ENCODE results near the gene STX17. TPM values are rescaled to one million over a fixed set of nuclear protein-coding genes. Genes with fewer than 3 reads are reported as not detected.
"Not testable (repeated sequence)": the region's sequence is repeated elsewhere in the genome, so short reads cannot be mapped to it uniquely, and the experiment has no call there.

Gene STX17
- total RNA-seq, result 10 to 100 TPM; 10.0 to 37.2 (median 17.6) TPM

DNA sequence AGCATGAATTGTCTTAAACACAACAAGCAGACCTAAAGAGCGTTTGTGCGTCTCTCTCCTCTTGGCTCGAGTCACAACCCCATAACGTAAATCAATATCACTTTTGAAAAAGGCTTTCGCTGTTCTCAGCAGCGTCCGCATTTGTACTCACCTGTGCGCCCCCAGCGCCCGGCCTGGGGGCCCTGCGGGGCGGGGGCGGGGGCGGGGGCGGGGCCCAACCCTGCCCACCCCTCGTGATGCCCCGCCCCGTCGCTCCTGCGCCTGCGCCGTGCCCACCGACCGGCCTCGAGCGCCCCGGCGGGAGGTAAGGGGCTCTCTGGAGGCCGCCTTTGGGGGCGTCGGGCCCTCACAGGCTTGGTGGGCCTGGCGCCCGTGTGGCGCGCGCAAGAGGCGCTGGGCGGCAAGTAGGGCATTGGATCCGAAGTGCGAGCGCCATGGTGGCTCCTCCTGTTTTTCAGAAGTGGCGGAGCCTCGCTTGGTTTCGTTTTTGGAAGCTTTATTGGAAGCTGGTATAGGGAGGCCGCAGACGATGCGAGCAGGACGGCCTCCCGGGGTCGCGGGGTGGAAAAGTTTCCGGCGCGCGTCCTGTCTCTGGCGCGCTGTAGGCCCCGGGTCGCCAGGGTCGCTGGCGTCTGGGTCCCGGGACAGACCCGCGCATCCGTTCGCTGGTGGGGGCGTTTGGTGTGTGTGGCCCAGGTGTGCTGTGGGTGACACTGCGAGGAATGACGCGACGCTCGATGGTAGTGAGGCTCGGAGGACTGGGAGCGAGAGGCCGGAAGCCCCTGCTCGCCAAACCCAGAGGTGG, at the start of gene STX17:
Gene STX17 (plus strand): TSS at position 252 of the 805 bp plus-strand sequence. CDS start 8,586 bp downstream, outside the sequence.
- ATAC-seq (replicated peaks in 6 of 8), result peak; percentile 91 to 96 (median 95)
- 0 to 3% (median 0%) methylated on average over 2 to 10 of the region's 76 CpGs; no CpG with 5 or more reads in 4 of the 10 experiments for WGBS, 10 experiments
- peak within 1 kb of the TSS in 1 of 2 donors; percentile 67 for H3K27ac ChIP-seq
- H3K4me1 ChIP-seq (replicated peaks in 1 of 2), result peaks cover 0 to 8% of the 10 kb centered on the region in 2 donors
- in situ Hi-C loops (cut with MboI; ENCODE audit: low pct_unique_long_range_greater_than_20kb in 2 of 9, low sequenced_read_pairs in 9 of 9, unreplicated experiment in 9 of 9), result no loop called here
- H3K4me3 ChIP-seq, result peak within 1 kb of the TSS; percentile 55 to 99 (median 70)

DNA sequence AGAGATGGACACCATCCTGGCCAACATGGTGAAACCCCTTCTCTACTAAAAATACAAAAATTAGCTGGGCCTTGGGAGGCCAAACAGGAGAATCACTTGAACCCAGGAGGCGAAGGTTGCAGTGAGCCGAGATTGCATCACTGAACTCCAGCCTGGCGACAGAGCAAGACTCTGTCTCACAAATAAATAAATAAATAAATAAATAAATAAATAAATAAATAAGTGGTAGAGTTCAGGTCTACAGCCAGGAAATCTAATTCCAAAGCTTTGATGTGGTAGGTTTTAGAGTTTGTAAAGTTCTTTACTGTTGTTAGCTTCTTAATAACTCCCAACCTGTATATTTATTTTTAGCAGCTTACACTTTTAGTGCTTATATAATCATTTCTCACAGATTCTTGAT, 48.9 kb upstream of the STX17 start:
- WGBS, 10 experiments, result 80 to 100% (median 98%) methylated on average over 1 to 3 of the region's 3 CpGs; no CpG with 5 or more reads in 4 of the 10 experiments
- ATAC-seq (replicated peaks in 6 of 8); H3K27ac ChIP-seq; H3K4me3 ChIP-seq; in situ Hi-C loops (cut with MboI; ENCODE audit: low pct_unique_long_range_greater_than_20kb in 2 of 9, low sequenced_read_pairs in 9 of 9, unreplicated experiment in 9 of 9): not testable (repeated sequence)
- peaks cover 15 to 22% of the 10 kb centered on the region in 2 donors for H3K4me1 ChIP-seq (replicated peaks in 1 of 2)

DNA sequence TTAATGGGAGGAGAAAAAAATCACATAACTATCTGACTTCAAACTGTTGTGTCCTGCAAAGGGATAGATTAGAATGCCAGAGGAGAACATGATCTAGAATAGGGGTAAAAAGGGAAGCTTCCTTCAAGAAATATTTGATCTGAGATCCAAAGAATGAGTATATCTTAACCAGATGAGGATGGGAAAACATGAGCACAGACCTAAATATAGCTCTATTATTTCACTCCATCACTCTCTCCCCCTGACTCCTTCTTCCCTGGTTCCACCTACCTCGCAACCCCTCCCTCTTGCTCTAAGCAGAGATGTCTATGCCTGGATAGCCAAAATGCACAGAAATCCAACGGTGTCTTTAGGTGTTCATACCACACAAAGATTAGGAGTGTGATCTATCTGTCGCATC, 48.4 kb upstream of the STX17 start:
- Histone ChIP-seq H3K4me1 (replicated peaks in 1 of 2) (peaks cover 18 to 22% of the 10 kb centered on the region in 2 donors), H3K4me3 (no peak overlapping the region), H3K27ac (no peak overlapping the region)
- no peak for ATAC-seq (replicated peaks in 6 of 8)
- 79 to 100% (median 96%) methylated on average over 1 to 3 of the region's 3 CpGs; no CpG with 5 or more reads in 2 of the 10 experiments for WGBS, 10 experiments
- in situ Hi-C loops (cut with MboI; ENCODE audit: low pct_unique_long_range_greater_than_20kb in 2 of 9, low sequenced_read_pairs in 9 of 9, unreplicated experiment in 9 of 9), result no loop called here

DNA sequence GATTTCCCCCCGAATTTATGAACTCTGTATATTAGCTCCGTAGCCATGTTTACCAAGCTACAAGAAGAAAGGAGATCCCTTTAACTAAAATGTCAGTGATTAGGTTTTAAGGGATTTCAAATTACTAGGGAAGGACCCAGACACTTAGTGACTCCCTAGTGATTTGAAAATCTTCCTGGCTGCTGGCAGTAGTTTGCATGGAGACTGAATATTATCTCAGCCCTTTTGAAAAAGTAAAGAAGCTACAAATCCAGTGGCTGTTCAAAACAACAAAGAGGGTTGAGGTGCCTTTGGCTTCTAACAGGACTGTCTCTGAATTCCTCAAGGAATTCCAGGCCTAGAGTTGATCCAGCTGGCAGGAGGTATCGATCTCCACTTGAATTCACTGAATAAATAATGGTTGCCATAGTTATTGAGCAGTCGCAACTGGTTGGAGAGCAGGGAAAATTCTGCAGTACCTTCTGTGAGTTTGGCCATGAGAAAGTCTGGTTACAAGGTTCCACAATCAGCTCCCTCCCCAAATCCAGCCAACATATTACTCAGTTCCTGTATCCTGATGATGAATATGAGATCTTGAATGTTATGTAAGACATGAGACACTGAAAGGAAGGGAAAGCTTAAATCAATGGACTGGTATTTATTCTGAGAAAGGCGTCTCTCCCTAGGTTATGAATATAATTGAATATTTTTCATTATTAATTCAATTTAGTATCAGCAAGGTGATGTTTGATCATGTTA, 47.0 kb upstream of the STX17 start:
- Histone ChIP-seq H3K4me3 (no peak overlapping the region), H3K27ac (peak overlapping the region in 1 of 2 donors; percentile 61), H3K4me1 (replicated peaks in 1 of 2) (peaks cover 18 to 22% of the 10 kb centered on the region in 2 donors)
- in situ Hi-C loops (cut with MboI; ENCODE audit: low pct_unique_long_range_greater_than_20kb in 2 of 9, low sequenced_read_pairs in 9 of 9, unreplicated experiment in 9 of 9), result no loop called here
- ATAC-seq (replicated peaks in 6 of 8), result peak in 5 of 8 experiments; percentile 51 to 90 (median 58)
- whole genome bisulfite sequencing, 10 experiments, result 18 to 88% (median 60%) methylated on average over 1 to 5 of the region's 5 CpGs

DNA sequence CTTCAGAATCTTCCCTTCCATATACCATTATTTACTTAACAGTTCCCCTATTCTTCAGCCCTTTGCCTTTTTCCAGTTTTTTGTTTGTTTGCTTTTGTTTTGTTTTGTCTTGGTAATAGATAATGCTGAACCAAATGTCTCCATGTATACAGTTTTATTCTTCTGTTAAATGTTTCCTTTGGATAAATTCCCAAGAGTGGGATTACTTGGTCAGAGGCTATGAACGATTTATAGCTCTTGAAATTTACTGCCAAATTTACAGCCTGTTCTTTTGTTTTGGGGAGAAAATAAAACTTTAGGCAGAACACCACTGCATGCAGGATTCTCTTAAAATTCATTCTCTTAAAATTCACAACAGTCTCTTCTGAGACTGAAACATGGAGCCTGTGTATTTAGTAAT, 46.2 kb upstream of the STX17 start:
- Histone ChIP-seq H3K4me3 (no peak overlapping the region), H3K27ac (no peak overlapping the region), H3K4me1 (replicated peaks in 1 of 2) (peaks cover 18 to 22% of the 10 kb centered on the region in 2 donors)
- WGBS, 10 experiments, result 0 to 88% (median 66%) methylated on average over 1 of the region's 1 CpG
- ATAC-seq (replicated peaks in 6 of 8), result no peak
- in situ Hi-C loops (cut with MboI; ENCODE audit: low pct_unique_long_range_greater_than_20kb in 2 of 9, low sequenced_read_pairs in 9 of 9, unreplicated experiment in 9 of 9), result no loop called here

DNA sequence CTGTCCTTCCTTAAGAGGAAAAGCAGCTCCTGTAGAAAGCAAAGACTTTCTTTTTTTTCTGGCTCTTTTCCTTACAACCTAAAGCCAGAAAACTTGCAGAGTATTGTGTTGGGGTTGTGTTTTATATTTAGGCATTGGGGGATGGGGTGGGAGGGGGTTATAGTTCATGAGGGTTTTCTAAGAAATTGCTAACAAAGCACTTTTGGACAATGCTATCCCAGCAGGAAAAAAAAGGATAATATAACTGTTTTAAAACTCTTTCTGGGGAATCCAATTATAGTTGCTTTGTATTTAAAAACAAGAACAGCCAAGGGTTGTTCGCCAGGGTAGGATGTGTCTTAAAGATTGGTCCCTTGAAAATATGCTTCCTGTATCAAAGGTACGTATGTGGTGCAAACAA, 42.5 kb upstream of the STX17 start:
- H3K4me3 ChIP-seq, result no peak overlapping the region
- H3K27ac ChIP-seq, result no peak overlapping the region
- WGBS, 10 experiments, result 62 to 96% (median 82%) methylated on average over 1 to 2 of the region's 2 CpGs
- in situ Hi-C loops (cut with MboI; ENCODE audit: low pct_unique_long_range_greater_than_20kb in 2 of 9, low sequenced_read_pairs in 9 of 9, unreplicated experiment in 9 of 9), result no loop called here
- no peak for ATAC-seq (replicated peaks in 6 of 8)
- peaks cover 17 to 18% of the 10 kb centered on the region in 2 donors for H3K4me1 ChIP-seq (replicated peaks in 1 of 2)

DNA sequence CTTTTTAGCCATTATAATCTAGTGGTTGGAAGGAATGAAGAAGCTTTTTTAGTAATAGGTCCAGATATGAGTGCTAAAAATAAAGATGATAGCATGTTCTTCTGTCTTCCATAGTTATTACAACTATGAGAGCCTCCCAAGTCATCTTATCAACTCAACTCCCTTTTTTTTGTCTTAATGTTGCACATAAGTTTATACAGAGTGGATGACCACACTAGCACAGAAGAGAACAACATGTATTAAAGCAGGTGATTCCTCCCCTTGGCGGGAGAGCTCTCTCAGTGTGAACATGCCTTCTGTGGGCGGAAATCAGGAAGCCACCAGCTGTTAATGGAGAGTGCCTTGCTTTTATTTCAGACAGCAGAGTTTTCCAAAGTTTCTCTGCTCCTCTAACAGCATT, 40.1 kb upstream of the STX17 start:
- no peak overlapping the region for H3K4me3 ChIP-seq
- WGBS, 10 experiments, result 53 to 83% (median 69%) methylated on average over 1 to 2 of the region's 2 CpGs; no CpG with 5 or more reads in 3 of the 10 experiments
- H3K4me1 ChIP-seq (replicated peaks in 1 of 2), result peaks cover 0 to 3% of the 10 kb centered on the region in 2 donors
- in situ Hi-C loops (cut with MboI; ENCODE audit: low pct_unique_long_range_greater_than_20kb in 2 of 9, low sequenced_read_pairs in 9 of 9, unreplicated experiment in 9 of 9), result no loop called here
- ATAC-seq (replicated peaks in 6 of 8), result no peak
- H3K27ac ChIP-seq, result no peak overlapping the region

DNA sequence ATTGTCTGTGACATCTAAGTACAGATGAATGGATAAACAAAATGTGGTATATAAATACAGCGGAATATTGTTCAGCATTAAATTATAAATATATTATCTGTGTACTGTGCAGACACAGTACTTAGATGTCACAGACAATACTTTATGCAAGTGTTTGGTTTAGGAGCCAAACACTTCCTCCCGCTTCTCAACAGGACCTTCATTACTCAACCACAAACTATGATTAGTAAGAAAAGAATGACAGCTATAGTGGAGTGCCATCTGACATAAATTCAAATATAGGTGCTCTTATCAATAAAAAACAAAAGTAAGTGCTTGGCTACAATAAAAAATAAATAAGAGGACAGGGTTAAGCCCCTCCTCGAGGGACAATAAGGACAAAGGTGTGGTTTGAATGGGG, 38.9 kb upstream of the STX17 start:
- in situ Hi-C loops (cut with MboI; ENCODE audit: low pct_unique_long_range_greater_than_20kb in 2 of 9, low sequenced_read_pairs in 9 of 9, unreplicated experiment in 9 of 9), result no loop called here
- WGBS, 10 experiments, result 27 to 89% (median 58%) methylated on average over 1 to 3 of the region's 3 CpGs; no CpG with 5 or more reads in 1 of the 10 experiments
- no peak for ATAC-seq (replicated peaks in 6 of 8)
- H3K4me3 ChIP-seq, result no peak overlapping the region
- no peak overlapping the region for H3K27ac ChIP-seq
- H3K4me1 ChIP-seq (replicated peaks in 1 of 2), result peaks cover 0 to 3% of the 10 kb centered on the region in 2 donors

DNA sequence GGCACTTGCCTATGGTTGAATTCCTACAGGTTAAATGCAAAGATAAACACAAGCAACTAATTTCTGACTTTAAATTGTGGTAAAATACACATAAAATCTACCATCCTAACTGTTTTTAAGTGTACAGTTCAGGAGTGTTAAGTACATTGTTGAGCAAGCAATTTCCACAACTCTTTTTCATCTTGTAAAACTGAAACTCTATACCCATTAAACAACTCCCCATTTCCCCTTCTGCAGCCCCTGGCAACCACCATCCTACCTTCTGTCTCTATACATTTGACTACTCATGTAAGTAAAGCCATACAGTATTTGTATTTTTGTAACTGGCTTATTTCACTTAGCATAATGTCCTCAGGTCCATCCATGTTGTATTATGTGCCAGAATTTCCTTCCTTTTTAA, 38.5 kb upstream of the STX17 start:
- H3K4me1 ChIP-seq (replicated peaks in 1 of 2), result peaks cover 0 to under 1% of the 10 kb centered on the region in 2 donors
- no peak overlapping the region for H3K27ac ChIP-seq
- ATAC-seq (replicated peaks in 6 of 8), result no peak
- in situ Hi-C loops (cut with MboI; ENCODE audit: low pct_unique_long_range_greater_than_20kb in 2 of 9, low sequenced_read_pairs in 9 of 9, unreplicated experiment in 9 of 9), result no loop called here
- H3K4me3 ChIP-seq, result no peak overlapping the region

DNA sequence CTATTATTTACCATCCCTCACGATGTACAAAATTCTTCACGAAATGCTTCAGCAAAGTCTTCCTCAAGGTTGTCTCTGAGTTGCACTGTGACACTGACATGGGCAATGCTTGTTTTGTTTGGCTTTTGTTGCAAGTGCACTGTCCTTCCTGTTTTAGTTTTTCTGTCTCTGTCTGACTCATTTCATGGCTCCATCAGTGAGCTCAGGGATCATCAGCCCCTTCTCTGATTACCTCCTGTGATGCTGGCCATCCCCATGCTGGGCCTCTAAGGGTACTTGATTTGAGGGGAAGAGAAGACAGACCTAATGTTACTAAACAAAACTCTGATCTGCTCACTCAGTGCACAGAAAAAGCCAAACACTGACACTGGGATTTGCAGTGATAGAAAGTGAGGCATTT, 37.6 kb upstream of the STX17 start:
- H3K4me3 ChIP-seq, result no peak overlapping the region
- no peak overlapping the region for H3K27ac ChIP-seq
- H3K4me1 ChIP-seq (replicated peaks in 1 of 2), result no peaks in the 10 kb centered on the region
- in situ Hi-C loops (cut with MboI; ENCODE audit: low pct_unique_long_range_greater_than_20kb in 2 of 9, low sequenced_read_pairs in 9 of 9, unreplicated experiment in 9 of 9), result no loop called here
- 0 to 100% (median 82%) methylated on average over 1 to 2 of the region's 2 CpGs; no CpG with 5 or more reads in 2 of the 10 experiments for WGBS, 10 experiments
- no peak for ATAC-seq (replicated peaks in 6 of 8)

DNA sequence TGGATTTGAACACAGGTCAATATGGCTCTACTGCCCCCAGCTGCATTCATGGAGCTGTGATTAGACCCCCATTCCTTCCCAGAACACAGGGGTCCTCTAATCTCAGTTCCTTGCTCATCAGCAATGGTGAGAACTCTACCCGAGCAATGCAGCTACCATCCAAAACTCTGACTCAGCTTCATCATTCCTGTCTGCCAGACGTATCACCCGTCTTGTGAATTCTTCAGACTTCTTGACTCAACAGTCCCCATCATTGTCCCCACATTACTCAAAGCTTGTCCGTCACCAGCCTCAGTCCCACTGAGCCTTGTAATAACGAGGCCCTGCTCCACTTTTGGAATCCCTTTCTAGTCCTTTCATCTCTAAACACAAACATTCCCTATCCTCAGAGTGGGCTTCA, 36.3 kb upstream of the STX17 start:
- no peak for ATAC-seq (replicated peaks in 6 of 8)
- Histone ChIP-seq H3K4me3 (no peak overlapping the region), H3K4me1 (replicated peaks in 1 of 2) (no peaks in the 10 kb centered on the region), H3K27ac (no peak overlapping the region)
- in situ Hi-C loops (cut with MboI; ENCODE audit: low pct_unique_long_range_greater_than_20kb in 2 of 9, low sequenced_read_pairs in 9 of 9, unreplicated experiment in 9 of 9), result no loop called here
- WGBS, 10 experiments, result 0 to 100% (median 84%) methylated on average over 1 to 5 of the region's 5 CpGs; no CpG with 5 or more reads in 2 of the 10 experiments

DNA sequence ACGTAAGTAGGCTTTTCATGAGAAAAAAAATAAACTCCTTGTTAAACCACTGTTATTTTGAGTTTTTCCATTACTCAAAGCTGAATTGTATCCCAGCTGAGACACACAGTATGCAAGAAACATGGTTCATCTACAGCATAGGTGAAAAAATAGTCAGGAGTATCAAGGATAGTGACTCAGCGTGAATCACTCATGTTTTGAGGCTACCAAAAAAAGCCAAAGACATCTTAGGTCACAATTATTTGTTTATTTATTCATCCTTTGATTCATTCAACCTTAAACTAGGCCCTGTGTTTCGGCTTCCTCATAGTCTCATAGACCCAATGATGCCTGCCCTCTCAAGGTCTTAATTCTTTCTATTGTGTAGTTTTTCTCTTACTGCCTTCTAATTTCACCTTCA, 32.9 kb upstream of the STX17 start:
- 10 to 100% (median 88%) methylated on average over 1 to 3 of the region's 3 CpGs; no CpG with 5 or more reads in 1 of the 10 experiments for WGBS, 10 experiments
- Histone ChIP-seq H3K4me1 (replicated peaks in 1 of 2) (no peaks in the 10 kb centered on the region), H3K27ac (no peak overlapping the region), H3K4me3 (no peak overlapping the region)
- no peak for ATAC-seq (replicated peaks in 6 of 8)
- in situ Hi-C loops (cut with MboI; ENCODE audit: low pct_unique_long_range_greater_than_20kb in 2 of 9, low sequenced_read_pairs in 9 of 9, unreplicated experiment in 9 of 9), result no loop called here

DNA sequence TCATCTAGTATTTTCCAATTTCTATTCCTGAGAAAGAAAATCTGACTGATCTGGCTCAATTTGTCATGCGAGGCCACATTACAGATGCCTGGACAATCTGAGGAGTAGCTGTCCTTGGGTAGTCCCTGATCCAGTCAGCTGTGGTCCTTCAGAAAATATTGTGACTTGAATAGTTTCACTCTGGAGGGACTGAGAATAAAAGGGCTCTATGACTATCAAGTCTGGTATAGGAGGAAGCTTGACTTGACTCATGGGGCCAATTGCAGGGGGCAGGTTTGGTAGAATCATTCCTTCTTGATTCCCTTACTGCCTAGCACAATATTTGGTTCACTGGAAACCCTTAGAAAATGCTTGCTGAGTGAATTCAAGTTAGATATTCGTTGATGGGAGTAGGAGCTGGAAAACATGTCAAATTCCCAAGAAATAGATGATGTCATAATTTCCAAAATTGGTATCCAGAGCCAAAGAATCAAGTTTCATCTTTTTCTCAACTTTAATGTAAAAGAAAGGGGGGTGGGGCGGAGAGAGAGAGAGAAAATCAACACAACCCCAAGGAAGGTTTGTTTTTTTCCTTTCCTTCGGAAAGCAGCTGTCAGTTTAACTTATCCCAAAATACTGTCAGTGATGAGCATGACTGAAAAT, 32.4 kb upstream of the STX17 start:
- in situ Hi-C loops (cut with MboI; ENCODE audit: low pct_unique_long_range_greater_than_20kb in 2 of 9, low sequenced_read_pairs in 9 of 9, unreplicated experiment in 9 of 9), result no loop called here
- no peak for ATAC-seq (replicated peaks in 6 of 8)
- 42 to 88% (median 78%) methylated on average over 1 to 4 of the region's 4 CpGs; no CpG with 5 or more reads in 1 of the 10 experiments for WGBS, 10 experiments
- Histone ChIP-seq H3K27ac (no peak overlapping the region), H3K4me3 (no peak overlapping the region), H3K4me1 (replicated peaks in 1 of 2) (no peaks in the 10 kb centered on the region)

All from motor neuron (in vitro differentiated cells).